Measurements from ENCODE around the gene SKIL. TPM values are rescaled to one million over a fixed set of nuclear protein-coding genes. Genes with fewer than 3 reads are reported as not detected.

The SKIL gene
- total and polyA plus RNA-seq, 2 experiments from 2014 or later = 141 to 358 TPM

DNA sequence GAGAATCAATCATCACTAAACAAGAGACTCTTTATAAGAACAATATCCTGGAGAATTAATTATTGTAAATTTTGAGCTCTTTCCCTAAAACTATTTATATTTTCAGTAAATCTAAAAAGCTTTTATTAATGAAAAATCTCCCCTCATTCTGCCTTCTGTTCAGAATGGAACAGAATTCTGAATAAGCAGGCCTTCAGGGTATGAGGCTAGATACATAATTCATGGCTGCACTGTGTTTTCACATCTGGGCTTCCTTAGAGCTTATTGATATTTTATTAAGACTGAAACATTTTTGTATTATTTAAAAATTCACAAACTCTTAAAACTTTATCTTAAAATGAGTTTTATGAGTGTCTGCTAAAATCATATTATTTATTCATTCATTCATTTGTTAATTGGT, 85.9 kb downstream of the SKIL start:
- H3K36me3 ChIP-seq (ENCODE audit: insufficient read depth) = no peaks in the 10 kb centered on the region
- Mint-ChIP-seq H3K4me1 (no peaks in the 10 kb centered on the region), H3K9me3 (no peaks in the 10 kb centered on the region), H3K4me3 (no peak overlapping the region), H3K27me3 (ENCODE audit: insufficient read depth, low read depth, poor library complexity) (peaks cover 2% of the 10 kb centered on the region), H3K27ac (no peak overlapping the region), H3K36me3 (ENCODE audit: low read depth) (no peaks in the 10 kb centered on the region)
- no peak overlapping the region for H3K4me2 ChIP-seq
- no peaks in the 10 kb centered on the region for H4K20me1 ChIP-seq (replicated peaks; ENCODE audit: insufficient read depth)
- H3K9me2 ChIP-seq (ENCODE audit: insufficient read depth) = peaks cover 12% of the 10 kb centered on the region; the same call in 1 of the 2 replicates
- ATAC-seq (no peak), DNase-seq (ENCODE audit: low spot score) (no peak)
- no peak overlapping the region for H3K4me3 ChIP-seq
- H3K27ac ChIP-seq (ENCODE audit: low read depth) = no peak overlapping the region
- H3F3A ChIP-seq (replicated peaks; ENCODE audit: low read depth) = no peaks in the 10 kb centered on the region
- TF ChIP-seq NANOG (IDR thresholded peaks at IDR 0.05; ENCODE audit: borderline replicate concordance) (no peak), POLR2AphosphoS5 (IDR thresholded peaks at IDR 0.05; ENCODE audit: low read depth) (no peak), EZH2phosphoT487 (IDR thresholded peaks at IDR 0.05; ENCODE audit: unreplicated experiment) (no peak), JUNB (IDR thresholded peaks at IDR 0.05; ENCODE audit: unreplicated experiment) (no peak), STAT1 (IDR thresholded peaks at IDR 0.05; ENCODE audit: unreplicated experiment) (no peak), ZNF114 (CRISPR knock-in tag; IDR thresholded peaks at IDR 0.05) (no peak), ZNF331 (CRISPR knock-in tag; IDR thresholded peaks at IDR 0.05; ENCODE audit: low read depth) (no peak), EZH2 (IDR thresholded peaks at IDR 0.05; ENCODE audit: low read depth, unreplicated experiment) (no peak), CREB1 (CRISPR knock-in tag; IDR thresholded peaks at IDR 0.05; ENCODE audit: low read depth) (no peak)
- TF ChIP-seq, protein P1, sequence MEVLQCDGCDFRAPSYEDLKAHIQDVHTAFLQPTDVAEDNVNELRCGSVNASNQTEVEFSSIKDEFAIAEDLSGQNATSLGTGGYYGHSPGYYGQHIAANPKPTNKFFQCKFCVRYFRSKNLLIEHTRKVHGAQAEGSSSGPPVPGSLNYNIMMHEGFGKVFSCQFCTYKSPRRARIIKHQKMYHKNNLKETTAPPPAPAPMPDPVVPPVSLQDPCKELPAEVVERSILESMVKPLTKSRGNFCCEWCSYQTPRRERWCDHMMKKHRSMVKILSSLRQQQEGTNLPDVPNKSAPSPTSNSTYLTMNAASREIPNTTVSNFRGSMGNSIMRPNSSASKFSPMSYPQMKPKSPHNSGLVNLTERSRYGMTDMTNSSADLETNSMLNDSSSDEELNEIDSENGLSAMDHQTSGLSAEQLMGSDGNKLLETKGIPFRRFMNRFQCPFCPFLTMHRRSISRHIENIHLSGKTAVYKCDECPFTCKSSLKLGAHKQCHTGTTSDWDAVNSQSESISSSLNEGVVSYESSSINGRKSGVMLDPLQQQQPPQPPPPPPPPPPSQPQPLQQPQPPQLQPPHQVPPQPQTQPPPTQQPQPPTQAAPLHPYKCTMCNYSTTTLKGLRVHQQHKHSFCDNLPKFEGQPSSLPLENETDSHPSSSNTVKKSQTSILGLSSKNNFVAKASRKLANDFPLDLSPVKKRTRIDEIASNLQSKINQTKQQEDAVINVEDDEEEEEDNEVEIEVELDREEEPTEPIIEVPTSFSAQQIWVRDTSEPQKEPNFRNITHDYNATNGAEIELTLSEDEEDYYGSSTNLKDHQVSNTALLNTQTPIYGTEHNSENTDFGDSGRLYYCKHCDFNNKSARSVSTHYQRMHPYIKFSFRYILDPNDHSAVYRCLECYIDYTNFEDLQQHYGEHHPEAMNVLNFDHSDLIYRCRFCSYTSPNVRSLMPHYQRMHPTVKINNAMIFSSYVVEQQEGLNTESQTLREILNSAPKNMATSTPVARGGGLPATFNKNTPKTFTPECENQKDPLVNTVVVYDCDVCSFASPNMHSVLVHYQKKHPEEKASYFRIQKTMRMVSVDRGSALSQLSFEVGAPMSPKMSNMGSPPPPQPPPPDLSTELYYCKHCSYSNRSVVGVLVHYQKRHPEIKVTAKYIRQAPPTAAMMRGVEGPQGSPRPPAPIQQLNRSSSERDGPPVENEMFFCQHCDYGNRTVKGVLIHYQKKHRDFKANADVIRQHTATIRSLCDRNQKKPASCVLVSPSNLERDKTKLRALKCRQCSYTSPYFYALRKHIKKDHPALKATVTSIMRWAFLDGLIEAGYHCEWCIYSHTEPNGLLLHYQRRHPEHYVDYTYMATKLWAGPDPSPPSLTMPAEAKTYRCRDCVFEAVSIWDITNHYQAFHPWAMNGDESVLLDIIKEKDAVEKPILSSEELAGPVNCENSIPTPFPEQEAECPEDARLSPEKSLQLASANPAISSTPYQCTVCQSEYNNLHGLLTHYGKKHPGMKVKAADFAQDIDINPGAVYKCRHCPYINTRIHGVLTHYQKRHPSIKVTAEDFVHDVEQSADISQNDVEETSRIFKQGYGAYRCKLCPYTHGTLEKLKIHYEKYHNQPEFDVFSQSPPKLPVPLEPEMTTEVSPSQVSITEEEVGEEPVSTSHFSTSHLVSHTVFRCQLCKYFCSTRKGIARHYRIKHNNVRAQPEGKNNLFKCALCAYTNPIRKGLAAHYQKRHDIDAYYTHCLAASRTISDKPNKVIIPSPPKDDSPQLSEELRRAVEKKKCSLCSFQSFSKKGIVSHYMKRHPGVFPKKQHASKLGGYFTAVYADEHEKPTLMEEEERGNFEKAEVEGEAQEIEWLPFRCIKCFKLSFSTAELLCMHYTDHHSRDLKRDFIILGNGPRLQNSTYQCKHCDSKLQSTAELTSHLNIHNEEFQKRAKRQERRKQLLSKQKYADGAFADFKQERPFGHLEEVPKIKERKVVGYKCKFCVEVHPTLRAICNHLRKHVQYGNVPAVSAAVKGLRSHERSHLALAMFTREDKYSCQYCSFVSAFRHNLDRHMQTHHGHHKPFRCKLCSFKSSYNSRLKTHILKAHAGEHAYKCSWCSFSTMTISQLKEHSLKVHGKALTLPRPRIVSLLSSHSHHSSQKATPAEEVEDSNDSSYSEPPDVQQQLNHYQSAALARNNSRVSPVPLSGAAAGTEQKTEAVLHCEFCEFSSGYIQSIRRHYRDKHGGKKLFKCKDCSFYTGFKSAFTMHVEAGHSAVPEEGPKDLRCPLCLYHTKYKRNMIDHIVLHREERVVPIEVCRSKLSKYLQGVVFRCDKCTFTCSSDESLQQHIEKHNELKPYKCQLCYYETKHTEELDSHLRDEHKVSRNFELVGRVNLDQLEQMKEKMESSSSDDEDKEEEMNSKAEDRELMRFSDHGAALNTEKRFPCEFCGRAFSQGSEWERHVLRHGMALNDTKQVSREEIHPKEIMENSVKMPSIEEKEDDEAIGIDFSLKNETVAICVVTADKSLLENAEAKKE (CRISPR knock-in tag; IDR thresholded peaks at IDR 0.05) = no peak
- TF ChIP-seq, protein P2, sequence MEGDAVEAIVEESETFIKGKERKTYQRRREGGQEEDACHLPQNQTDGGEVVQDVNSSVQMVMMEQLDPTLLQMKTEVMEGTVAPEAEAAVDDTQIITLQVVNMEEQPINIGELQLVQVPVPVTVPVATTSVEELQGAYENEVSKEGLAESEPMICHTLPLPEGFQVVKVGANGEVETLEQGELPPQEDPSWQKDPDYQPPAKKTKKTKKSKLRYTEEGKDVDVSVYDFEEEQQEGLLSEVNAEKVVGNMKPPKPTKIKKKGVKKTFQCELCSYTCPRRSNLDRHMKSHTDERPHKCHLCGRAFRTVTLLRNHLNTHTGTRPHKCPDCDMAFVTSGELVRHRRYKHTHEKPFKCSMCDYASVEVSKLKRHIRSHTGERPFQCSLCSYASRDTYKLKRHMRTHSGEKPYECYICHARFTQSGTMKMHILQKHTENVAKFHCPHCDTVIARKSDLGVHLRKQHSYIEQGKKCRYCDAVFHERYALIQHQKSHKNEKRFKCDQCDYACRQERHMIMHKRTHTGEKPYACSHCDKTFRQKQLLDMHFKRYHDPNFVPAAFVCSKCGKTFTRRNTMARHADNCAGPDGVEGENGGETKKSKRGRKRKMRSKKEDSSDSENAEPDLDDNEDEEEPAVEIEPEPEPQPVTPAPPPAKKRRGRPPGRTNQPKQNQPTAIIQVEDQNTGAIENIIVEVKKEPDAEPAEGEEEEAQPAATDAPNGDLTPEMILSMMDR (conservative IDR thresholded peaks at IDR 0.05; ENCODE audit: low read depth in 2 of 2) = no peak
- TF ChIP-seq, protein P3, sequence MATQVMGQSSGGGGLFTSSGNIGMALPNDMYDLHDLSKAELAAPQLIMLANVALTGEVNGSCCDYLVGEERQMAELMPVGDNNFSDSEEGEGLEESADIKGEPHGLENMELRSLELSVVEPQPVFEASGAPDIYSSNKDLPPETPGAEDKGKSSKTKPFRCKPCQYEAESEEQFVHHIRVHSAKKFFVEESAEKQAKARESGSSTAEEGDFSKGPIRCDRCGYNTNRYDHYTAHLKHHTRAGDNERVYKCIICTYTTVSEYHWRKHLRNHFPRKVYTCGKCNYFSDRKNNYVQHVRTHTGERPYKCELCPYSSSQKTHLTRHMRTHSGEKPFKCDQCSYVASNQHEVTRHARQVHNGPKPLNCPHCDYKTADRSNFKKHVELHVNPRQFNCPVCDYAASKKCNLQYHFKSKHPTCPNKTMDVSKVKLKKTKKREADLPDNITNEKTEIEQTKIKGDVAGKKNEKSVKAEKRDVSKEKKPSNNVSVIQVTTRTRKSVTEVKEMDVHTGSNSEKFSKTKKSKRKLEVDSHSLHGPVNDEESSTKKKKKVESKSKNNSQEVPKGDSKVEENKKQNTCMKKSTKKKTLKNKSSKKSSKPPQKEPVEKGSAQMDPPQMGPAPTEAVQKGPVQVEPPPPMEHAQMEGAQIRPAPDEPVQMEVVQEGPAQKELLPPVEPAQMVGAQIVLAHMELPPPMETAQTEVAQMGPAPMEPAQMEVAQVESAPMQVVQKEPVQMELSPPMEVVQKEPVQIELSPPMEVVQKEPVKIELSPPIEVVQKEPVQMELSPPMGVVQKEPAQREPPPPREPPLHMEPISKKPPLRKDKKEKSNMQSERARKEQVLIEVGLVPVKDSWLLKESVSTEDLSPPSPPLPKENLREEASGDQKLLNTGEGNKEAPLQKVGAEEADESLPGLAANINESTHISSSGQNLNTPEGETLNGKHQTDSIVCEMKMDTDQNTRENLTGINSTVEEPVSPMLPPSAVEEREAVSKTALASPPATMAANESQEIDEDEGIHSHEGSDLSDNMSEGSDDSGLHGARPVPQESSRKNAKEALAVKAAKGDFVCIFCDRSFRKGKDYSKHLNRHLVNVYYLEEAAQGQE (IDR thresholded peaks at IDR 0.05; ENCODE audit: unreplicated experiment) = no peak
- TF ChIP-seq, protein P4, sequence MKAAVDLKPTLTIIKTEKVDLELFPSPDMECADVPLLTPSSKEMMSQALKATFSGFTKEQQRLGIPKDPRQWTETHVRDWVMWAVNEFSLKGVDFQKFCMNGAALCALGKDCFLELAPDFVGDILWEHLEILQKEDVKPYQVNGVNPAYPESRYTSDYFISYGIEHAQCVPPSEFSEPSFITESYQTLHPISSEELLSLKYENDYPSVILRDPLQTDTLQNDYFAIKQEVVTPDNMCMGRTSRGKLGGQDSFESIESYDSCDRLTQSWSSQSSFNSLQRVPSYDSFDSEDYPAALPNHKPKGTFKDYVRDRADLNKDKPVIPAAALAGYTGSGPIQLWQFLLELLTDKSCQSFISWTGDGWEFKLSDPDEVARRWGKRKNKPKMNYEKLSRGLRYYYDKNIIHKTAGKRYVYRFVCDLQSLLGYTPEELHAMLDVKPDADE (IDR thresholded peaks at IDR 0.05) = no peak
- H3K79me2 ChIP-seq (replicated peaks; ENCODE audit: insufficient read depth) = no peaks in the 10 kb centered on the region
- no peak overlapping the region for H2AFZ ChIP-seq
- H3K27me3 ChIP-seq (ENCODE audit: insufficient read depth) = no peaks in the 10 kb centered on the region
- no peaks in the 10 kb centered on the region for H3K4me1 ChIP-seq (ENCODE audit: insufficient read depth)

Data from GM23338 (cell line).